ENCODE data around the gene PACSIN2.

DNA sequence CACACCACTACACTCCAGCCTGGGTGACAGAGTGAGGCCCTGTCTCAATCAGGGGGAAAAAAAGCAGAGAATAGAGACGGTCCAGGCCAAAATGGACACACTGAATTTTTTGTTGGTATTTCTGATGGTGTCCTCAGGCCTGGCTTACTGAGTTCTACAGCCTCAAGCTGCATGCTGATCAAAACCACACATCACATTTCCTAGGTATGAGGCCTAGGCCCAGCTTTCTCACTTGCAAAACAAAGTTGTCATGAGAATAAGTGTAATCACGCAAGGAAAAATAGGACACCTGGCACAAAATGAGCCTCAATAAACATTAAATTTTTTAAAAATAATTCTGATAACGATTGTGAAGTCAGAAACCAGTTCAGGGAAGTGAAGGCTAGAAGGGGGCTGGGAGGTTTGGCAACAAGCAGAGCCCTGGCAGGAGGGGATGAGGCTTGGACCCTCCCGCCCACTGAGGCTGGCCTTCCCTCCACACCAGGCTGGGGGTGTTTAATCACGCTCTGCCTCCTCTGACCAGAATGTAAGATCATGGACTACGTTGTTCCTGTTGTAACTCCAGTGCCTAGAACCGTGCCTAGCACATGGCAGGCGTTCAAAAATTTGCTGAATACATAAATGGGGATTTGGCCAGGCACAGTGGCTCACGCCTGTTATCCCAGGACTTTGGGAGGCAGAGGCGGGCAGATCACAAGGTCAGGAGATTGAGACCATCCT, 18.1 kb downstream of the PACSIN2 start:
- TF ChIP-seq, protein P1, sequence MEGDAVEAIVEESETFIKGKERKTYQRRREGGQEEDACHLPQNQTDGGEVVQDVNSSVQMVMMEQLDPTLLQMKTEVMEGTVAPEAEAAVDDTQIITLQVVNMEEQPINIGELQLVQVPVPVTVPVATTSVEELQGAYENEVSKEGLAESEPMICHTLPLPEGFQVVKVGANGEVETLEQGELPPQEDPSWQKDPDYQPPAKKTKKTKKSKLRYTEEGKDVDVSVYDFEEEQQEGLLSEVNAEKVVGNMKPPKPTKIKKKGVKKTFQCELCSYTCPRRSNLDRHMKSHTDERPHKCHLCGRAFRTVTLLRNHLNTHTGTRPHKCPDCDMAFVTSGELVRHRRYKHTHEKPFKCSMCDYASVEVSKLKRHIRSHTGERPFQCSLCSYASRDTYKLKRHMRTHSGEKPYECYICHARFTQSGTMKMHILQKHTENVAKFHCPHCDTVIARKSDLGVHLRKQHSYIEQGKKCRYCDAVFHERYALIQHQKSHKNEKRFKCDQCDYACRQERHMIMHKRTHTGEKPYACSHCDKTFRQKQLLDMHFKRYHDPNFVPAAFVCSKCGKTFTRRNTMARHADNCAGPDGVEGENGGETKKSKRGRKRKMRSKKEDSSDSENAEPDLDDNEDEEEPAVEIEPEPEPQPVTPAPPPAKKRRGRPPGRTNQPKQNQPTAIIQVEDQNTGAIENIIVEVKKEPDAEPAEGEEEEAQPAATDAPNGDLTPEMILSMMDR (IDR thresholded peaks at IDR 0.05; ENCODE audit: low read depth, low read length, poor library complexity, severe bottlenecking), result no peak
- no peak for TF ChIP-seq EZH2phosphoT487 (IDR thresholded peaks at IDR 0.05; ENCODE audit: borderline replicate concordance, low read length)

All from DOHH2 (cell line).